Measurements from ENCODE around the gene IGSF22. TPM values are rescaled to one million over a fixed set of nuclear protein-coding genes. Genes with fewer than 3 reads are reported as not detected.

The IGSF22 gene
- total and polyA plus RNA-seq, 2 of the 13 experiments (the other 11 are each of a cell fraction or from before 2014, with no cell fraction given), result not detected

DNA sequence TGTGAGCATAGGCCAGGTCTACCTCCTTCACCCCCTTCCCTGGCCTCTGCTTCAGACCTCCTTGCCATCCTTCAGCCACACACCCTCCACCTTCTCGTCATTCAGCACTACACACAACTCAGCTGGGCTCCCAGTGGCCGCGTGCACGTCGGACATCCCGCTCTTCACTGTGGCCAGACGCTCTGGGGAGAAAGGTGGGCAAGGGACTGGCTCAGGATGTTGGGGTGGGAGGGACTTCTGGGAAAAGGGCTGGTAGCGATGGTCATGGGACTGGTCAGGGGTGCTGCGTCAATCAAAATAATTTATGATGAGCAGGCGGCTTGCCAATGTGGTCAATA lies 11.6 kb downstream of the IGSF22 start:
- TF ChIP-seq RFXANK (CRISPR knock-in tag; IDR thresholded peaks at IDR 0.05) (no peak), MYNN (CRISPR knock-in tag; IDR thresholded peaks at IDR 0.05; ENCODE audit: low read depth) (no peak)
- TF ChIP-seq, protein P1, sequence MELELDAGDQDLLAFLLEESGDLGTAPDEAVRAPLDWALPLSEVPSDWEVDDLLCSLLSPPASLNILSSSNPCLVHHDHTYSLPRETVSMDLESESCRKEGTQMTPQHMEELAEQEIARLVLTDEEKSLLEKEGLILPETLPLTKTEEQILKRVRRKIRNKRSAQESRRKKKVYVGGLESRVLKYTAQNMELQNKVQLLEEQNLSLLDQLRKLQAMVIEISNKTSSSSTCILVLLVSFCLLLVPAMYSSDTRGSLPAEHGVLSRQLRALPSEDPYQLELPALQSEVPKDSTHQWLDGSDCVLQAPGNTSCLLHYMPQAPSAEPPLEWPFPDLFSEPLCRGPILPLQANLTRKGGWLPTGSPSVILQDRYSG (CRISPR knock-in tag; IDR thresholded peaks at IDR 0.05), result no peak
- DNase-seq (ENCODE audit: low spot score), result no peak
- in situ Hi-C loops (cut with HindIII; ENCODE audit: extremely low pct_ligation_motif_present, low pct_unique_long_range_greater_than_20kb) (no loop called here), intact Hi-C loops (cut with micrococcal nuclease; ENCODE audit: unreplicated experiment) (no loop called here)
- Histone ChIP-seq H3K79me2 (ENCODE audit: insufficient read depth, low read length) (no peaks in the 10 kb centered on the region), H3K36me3 (replicated peaks in 1 of 2; ENCODE audit: control insufficient read depth in 1 of 2, insufficient read depth in 2 of 2, low read length in 2 of 2) (no peaks in the 10 kb centered on the region), H3K4me2 (ENCODE audit: low read depth, low read length) (no peak overlapping the region), H3K27me3 (ENCODE audit: control insufficient read depth in 1 of 2, insufficient read depth in 2 of 2, low read length in 2 of 2) (peaks cover 2 to 71% of the 10 kb centered on the region in 2 experiments), H3K9me3 (ENCODE audit: low read length) (no peaks in the 10 kb centered on the region), H3K27ac (ENCODE audit: extremely low read length, insufficient read depth, low read length) (no peak overlapping the region), H2AFZ (ENCODE audit: low read length) (no peak overlapping the region), H3K9ac (ENCODE audit: insufficient read depth, low read depth, low read length) (no peak overlapping the region), H3K4me3 (replicated peaks in 1 of 3; ENCODE audit: insufficient read depth in 1 of 3, low read depth in 2 of 3, low read length in 3 of 3) (no peak overlapping the region), H3K4me1 (ENCODE audit: insufficient read depth, low read length) (no peaks in the 10 kb centered on the region), H4K20me1 (ENCODE audit: insufficient read depth, low read length) (no peaks in the 10 kb centered on the region)
- ChIA-PET POLR2A (no interaction called here), CTCF (ENCODE audit: low intra/inter-chr PET ratio, low total read pairs) (no interaction called here)
- no peak for ATAC-seq
- FAIRE-seq, result no peak
- WGBS (ENCODE audit: low lambda C conversion rate), result 8% methylated on average over 10 of the region's 10 CpGs
- no TSS peak for BruUV-seq (replicated peaks)

DNA sequence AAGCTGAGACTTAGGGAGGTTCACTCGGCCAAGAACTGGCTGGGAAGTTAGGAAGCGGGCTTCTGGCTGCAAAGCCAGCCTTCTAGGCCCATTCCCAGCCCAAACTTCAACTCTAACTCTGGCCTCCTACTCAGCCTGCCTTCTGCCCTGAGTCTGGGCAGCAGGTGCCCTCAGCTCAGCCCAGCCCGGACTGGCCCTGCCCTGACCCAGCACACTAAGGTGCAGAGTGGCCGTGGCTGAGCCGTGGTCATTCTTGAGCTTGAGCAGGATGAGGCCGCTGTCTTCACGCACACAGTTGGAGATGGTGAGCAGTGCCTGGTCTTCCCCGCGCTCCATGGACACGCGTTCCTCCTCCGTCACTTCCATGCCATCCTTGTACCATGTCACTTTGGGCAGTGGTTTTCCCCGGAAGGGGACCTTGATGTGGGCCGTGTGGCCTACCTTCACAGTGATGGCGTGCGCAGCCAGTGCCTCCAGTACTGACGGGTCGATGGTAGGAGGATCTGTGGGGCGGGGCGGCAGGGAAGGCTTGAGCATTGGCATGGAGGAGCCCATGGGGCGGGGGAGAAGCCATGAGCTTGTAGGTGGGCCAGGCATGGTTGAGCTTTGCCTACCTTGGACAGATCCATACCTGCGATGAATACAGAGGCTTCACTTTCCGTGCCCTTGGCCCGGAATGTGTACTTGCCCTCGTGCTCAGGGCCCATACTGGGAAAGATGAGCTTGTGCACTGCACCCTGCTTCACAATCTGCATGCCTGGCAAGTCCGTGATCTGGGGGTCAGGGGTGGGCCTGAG lies 12.1 kb downstream of the IGSF22 start:
- CTCF ChIA-PET (ENCODE audit: low intra/inter-chr PET ratio, low total read pairs), result no interaction called here
- TF ChIP-seq KLF16 (CRISPR knock-in tag; IDR thresholded peaks at IDR 0.05) (no peak), ZSCAN29 (CRISPR knock-in tag; conservative IDR thresholded peaks at IDR 0.05) (no peak), PHF20 (CRISPR knock-in tag; IDR thresholded peaks at IDR 0.05) (no peak)
- in situ Hi-C loops (cut with HindIII; ENCODE audit: extremely low pct_ligation_motif_present, low pct_unique_long_range_greater_than_20kb), result no loop called here
- Histone ChIP-seq H3K27me3 (ENCODE audit: control insufficient read depth in 1 of 2, insufficient read depth in 2 of 2, low read length in 2 of 2) (peaks cover 2 to 75% of the 10 kb centered on the region in 2 experiments), H3K27ac (ENCODE audit: extremely low read length, insufficient read depth, low read length) (no peak overlapping the region), H3K4me3 (replicated peaks in 1 of 3; ENCODE audit: insufficient read depth in 1 of 3, low read depth in 2 of 3, low read length in 3 of 3) (no peak overlapping the region), H3K79me2 (ENCODE audit: insufficient read depth, low read length) (no peaks in the 10 kb centered on the region), H3K9me3 (ENCODE audit: low read length) (no peaks in the 10 kb centered on the region), H3K9ac (ENCODE audit: insufficient read depth, low read depth, low read length) (no peak overlapping the region), H2AFZ (ENCODE audit: low read length) (no peak overlapping the region), H4K20me1 (ENCODE audit: insufficient read depth, low read length) (no peaks in the 10 kb centered on the region), H3K4me2 (ENCODE audit: low read depth, low read length) (no peak overlapping the region), H3K36me3 (replicated peaks in 1 of 2; ENCODE audit: control insufficient read depth in 1 of 2, insufficient read depth in 2 of 2, low read length in 2 of 2) (no peaks in the 10 kb centered on the region), H3K4me1 (ENCODE audit: insufficient read depth, low read length) (no peaks in the 10 kb centered on the region)
- no peak for ATAC-seq
- BruUV-seq (replicated peaks), result no TSS peak
- POLR2A ChIA-PET, result no interaction called here
- intact Hi-C loops (cut with micrococcal nuclease; ENCODE audit: unreplicated experiment), result no loop called here
- WGBS (ENCODE audit: low lambda C conversion rate), result 60% methylated on average over 13 of the region's 26 CpGs
- FAIRE-seq, result no peak
- DNase-seq (ENCODE audit: low spot score), result no peak

Measured in HepG2 (cell line).